Neural crest cell (in vitro differentiated cells): Measurements from ENCODE around the gene COASY. TPM values are rescaled to one million over a fixed set of nuclear protein-coding genes. Genes with fewer than 3 reads are reported as not detected.

Experiments
- DNase-seq: peaks from one replicate; pipeline ENCODE4 v3.0.0; 2021; ENCODE audit warnings: low read depth, mixed read lengths, low spot score
- H3K27ac Mint-ChIP-seq: one replicate; pipeline ENCODE4 v1.8.0; 2021; ENCODE audit warnings: mild to moderate bottlenecking, mixed read lengths; ENCODE audit not compliant: unreplicated experiment
- H3K27me3 Mint-ChIP-seq: 2 replicates; pipeline ENCODE4 v1.8.0; 2021; ENCODE audit warnings: low read depth, mild to moderate bottlenecking, mixed read lengths
- H3K36me3 Mint-ChIP-seq: 2 replicates; pipeline ENCODE4 v1.8.0; 2021; ENCODE audit warnings: low read depth, mild to moderate bottlenecking, mixed read lengths
- H3K4me1 Mint-ChIP-seq: 2 replicates; pipeline ENCODE4 v1.8.0; 2021; ENCODE audit warnings: mixed read lengths
- H3K4me3 Mint-ChIP-seq: one replicate; pipeline ENCODE4 v1.8.0; 2021; ENCODE audit warnings: mild to moderate bottlenecking, mixed read lengths
- H3K9me3 Mint-ChIP-seq: 2 replicates; pipeline ENCODE4 v1.8.0; 2021; ENCODE audit warnings: mixed read lengths
- long read RNA-seq: library from polyadenylated mRNA; unstranded; transcript quantifications from one replicate; pipeline ENCODE4 v2.0.0, GENCODE V29; 2020
- total RNA-seq: library from RNA; stranded (reverse); gene quantifications from 2 replicates; pipeline ENCODE4 v1.2.1, GENCODE V29; 2021
- TF ChIP-seq, protein P1 (sequence below): fragments of 200-600 bp; sonication (generic); conservative IDR thresholded peaks from 2 replicates; pipeline ENCODE4 v1.5.0; 2021; ENCODE audit warnings: antibody characterized with exemption, mild to moderate bottlenecking

The COASY gene
- 58.3 and 59.6 TPM in 2 replicates for total RNA-seq
- long read RNA-seq, transcript COASY-201 (9 exons, 2,458 nt) = major isoform, 12 of 27 reads
- long read RNA-seq, transcript COASY-202 (10 exons, 2,071 nt) = minor isoform, 5 of 27 reads
- long read RNA-seq, partial matches to known transcripts = 0 of 27 reads
- long read RNA-seq, other reads (novel, unspliced or antisense) = 10 of 27 reads

DNA sequence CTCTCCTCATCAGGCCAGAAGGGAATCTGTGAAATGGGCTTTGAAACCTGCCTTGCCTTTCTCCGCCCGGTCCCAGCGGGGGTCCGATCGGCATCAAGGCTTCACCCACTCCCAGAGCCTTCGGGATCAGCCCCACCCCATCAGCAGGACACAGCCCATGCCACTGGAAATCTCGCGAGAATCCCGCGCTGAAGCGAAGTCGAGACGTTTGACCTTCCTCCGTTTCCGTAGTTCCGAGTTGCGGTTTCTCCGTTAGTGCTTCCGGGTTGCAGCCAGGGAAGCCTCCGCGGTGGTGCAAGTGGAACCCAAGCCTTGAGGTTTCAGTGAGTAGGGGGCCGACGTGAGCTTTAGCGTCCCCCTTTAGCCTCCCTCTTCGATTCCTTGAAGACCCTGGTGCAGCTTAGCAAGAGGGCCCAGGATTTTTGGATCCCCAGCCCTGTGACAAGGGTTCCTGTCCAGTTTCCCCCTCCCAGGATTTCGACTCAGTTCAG lies at the start of gene COASY:
Gene COASY, plus strand, starts transcription at position 252 of the 491 bp plus-strand sequence. CDS start 475 bp downstream, outside the sequence.
- peak; percentile 96 for DNase-seq
- Mint-ChIP-seq H3K27ac (peak within 1 kb of the TSS; percentile 96), H3K9me3 (no peaks in the 10 kb centered on the region), H3K4me3 (peak within 1 kb of the TSS; percentile 97), H3K36me3 (no peaks in the 10 kb centered on the region), H3K27me3 (no peaks in the 10 kb centered on the region), H3K4me1 (peaks cover 26% of the 10 kb centered on the region)
- TF ChIP-seq, protein P1, sequence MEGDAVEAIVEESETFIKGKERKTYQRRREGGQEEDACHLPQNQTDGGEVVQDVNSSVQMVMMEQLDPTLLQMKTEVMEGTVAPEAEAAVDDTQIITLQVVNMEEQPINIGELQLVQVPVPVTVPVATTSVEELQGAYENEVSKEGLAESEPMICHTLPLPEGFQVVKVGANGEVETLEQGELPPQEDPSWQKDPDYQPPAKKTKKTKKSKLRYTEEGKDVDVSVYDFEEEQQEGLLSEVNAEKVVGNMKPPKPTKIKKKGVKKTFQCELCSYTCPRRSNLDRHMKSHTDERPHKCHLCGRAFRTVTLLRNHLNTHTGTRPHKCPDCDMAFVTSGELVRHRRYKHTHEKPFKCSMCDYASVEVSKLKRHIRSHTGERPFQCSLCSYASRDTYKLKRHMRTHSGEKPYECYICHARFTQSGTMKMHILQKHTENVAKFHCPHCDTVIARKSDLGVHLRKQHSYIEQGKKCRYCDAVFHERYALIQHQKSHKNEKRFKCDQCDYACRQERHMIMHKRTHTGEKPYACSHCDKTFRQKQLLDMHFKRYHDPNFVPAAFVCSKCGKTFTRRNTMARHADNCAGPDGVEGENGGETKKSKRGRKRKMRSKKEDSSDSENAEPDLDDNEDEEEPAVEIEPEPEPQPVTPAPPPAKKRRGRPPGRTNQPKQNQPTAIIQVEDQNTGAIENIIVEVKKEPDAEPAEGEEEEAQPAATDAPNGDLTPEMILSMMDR = no peak

DNA sequence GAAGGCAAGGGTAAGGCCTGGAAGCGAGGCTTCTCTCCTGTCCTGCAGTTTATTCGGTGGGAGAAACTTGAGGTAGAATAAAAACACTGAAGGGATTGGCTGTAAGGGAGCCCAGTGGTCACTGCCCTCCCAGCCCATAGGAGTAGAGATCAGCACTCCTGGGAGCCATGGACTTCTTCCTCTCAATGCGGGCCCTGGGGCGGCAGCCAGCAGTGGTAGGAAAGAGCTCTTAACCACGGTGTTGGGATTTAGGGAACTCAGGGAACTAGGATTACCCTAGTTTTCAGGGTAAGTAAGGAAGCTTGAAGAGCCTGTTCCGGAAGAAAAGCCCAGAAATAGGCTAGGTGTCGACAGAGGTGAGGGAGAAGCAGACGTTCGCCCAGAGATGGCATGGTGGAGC lies 49.7 kb upstream of the COASY start:
- no peak for DNase-seq
- H3K4me1 Mint-ChIP-seq = peaks cover 2% of the 10 kb centered on the region
- no peaks in the 10 kb centered on the region for H3K9me3 Mint-ChIP-seq
- H3K27me3 Mint-ChIP-seq = no peaks in the 10 kb centered on the region
- H3K36me3 Mint-ChIP-seq = peaks cover 3% of the 10 kb centered on the region
- no peak overlapping the region for H3K4me3 Mint-ChIP-seq
- TF ChIP-seq, protein P1 = no peak
- H3K27ac Mint-ChIP-seq = peak overlapping the region; percentile 29

DNA sequence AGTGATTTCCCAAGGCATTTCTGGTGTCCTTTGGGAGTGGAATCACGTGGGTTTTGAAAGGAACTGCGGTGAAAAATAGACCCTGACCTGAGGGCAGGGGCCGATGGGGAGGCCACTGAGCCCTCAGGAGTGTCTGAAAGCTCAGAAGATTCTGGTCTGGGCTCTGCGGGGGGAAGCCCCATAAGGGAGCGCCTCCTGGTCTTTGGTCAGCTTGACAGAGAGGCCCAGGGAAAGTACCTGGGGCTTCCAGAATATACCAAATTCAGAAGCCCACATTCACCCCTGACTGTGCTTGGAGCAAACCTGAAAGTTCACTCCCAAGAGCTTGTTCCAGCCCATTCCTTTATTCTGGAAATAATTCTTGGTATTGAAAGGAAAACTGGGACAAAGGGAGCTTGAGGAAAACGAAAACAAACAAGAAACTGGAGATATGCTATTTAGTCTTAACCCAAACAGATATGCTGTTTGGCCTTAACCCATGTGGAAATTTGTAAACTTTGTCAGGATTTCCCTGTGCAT lies 49.2 kb upstream of the COASY start:
- peaks cover 5% of the 10 kb centered on the region for H3K4me1 Mint-ChIP-seq
- H3K4me3 Mint-ChIP-seq = no peak overlapping the region
- H3K9me3 Mint-ChIP-seq = no peaks in the 10 kb centered on the region
- peaks cover 1% of the 10 kb centered on the region for H3K36me3 Mint-ChIP-seq
- TF ChIP-seq, protein P1 = no peak
- DNase-seq = no peak
- H3K27ac Mint-ChIP-seq = peak overlapping the region; percentile 6
- H3K27me3 Mint-ChIP-seq = no peaks in the 10 kb centered on the region

DNA sequence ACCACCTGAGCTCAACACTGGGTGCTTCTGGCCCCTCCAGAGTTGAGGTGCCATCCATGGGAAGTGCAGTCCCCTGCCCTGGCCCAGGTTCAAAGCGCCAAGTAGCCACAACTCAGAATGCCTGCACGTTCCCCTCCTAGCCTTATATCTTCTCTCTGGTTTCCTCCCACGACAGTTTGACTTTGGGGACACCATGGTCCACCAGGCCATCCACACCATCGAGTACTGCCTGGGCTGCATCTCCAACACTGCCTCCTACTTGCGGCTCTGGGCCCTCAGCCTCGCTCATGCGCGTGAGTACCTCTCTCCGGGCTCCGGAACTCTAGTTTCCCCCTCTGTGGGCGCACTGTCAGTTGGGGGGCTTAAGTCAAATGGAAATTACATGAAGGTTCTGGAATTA lies 48.3 kb upstream of the COASY start:
- H3K27ac Mint-ChIP-seq = peak overlapping the region; percentile 62
- H3K9me3 Mint-ChIP-seq = no peaks in the 10 kb centered on the region
- TF ChIP-seq, protein P1 = no peak
- no peak overlapping the region for H3K4me3 Mint-ChIP-seq
- H3K27me3 Mint-ChIP-seq = no peaks in the 10 kb centered on the region
- H3K4me1 Mint-ChIP-seq = peaks cover 14% of the 10 kb centered on the region
- no peak for DNase-seq
- H3K36me3 Mint-ChIP-seq = no peaks in the 10 kb centered on the region

DNA sequence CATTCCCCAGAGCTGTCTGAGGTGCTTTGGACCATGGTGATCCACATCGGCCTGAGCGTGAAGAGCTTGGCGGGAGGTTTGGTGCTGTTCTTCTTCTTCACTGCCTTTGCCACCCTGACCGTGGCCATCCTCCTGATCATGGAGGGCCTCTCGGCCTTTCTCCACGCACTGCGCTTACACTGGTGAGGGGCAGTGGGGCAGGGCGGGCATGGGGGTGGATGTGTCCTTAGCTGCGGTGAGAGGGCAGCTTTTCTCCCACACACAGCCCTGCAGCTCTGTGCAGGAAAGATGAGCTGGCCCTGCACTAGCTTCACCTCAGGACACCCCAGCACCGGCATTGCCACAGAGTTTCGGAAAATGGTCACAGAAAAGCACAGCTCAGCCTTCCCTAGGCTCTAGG lies 47.7 kb upstream of the COASY start:
- Mint-ChIP-seq H3K36me3 (no peaks in the 10 kb centered on the region), H3K4me1 (peaks cover 19% of the 10 kb centered on the region), H3K27ac (no peak overlapping the region), H3K4me3 (no peak overlapping the region), H3K9me3 (no peaks in the 10 kb centered on the region), H3K27me3 (no peaks in the 10 kb centered on the region)
- no peak for DNase-seq
- TF ChIP-seq, protein P1 = no peak
